Measurements from ENCODE around the gene NTRK1.

Gene NTRK1

GRCh38 chr1:156842618-156843300 is 17.9 kb upstream of the NTRK1 start:
- DNase-seq (ENCODE audit: extremely low spot score) = no peak
- no peak for TF ChIP-seq ZNF384 (IDR thresholded peaks at IDR 0.05)
- TF ChIP-seq FOXK2 (IDR thresholded peaks at IDR 0.05) = no peak
- TF ChIP-seq NFRKB (IDR thresholded peaks at IDR 0.05) = no peak
- no peak for TF ChIP-seq ARNT (IDR thresholded peaks at IDR 0.05)
- no peak for TF ChIP-seq HDGF (IDR thresholded peaks at IDR 0.05; ENCODE audit: borderline replicate concordance)
- TF ChIP-seq L3MBTL2 (conservative IDR thresholded peaks at IDR 0.05) = no peak
- no peak for TF ChIP-seq CTBP1 (IDR thresholded peaks at IDR 0.05; ENCODE audit: borderline replicate concordance)
- no peak for TF ChIP-seq LEF1 (IDR thresholded peaks at IDR 0.05; ENCODE audit: borderline replicate concordance)
- no peak for TF ChIP-seq FOXA1 (IDR thresholded peaks at IDR 0.05)
- no peak for TF ChIP-seq BHLHE40 (IDR thresholded peaks at IDR 0.05; ENCODE audit: borderline replicate concordance)
- no peak for TF ChIP-seq PKNOX1 (IDR thresholded peaks at IDR 0.05)
- no peak for TF ChIP-seq FOXM1 (IDR thresholded peaks at IDR 0.05; ENCODE audit: borderline replicate concordance)
- TF ChIP-seq TARDBP (IDR thresholded peaks at IDR 0.05) = no peak
- no peak for TF ChIP-seq SP1 (IDR thresholded peaks at IDR 0.05)
- no peak for TF ChIP-seq ELF4 (IDR thresholded peaks at IDR 0.05)
- TF ChIP-seq SUZ12 (IDR thresholded peaks at IDR 0.05) = no peak
- ChIA-PET CTCF (interaction anchor here (1.1 kb wide), 1 partner anchor 48 kb away, joined by 5 read pairs; no protein-coding TSS in a partner anchor), POLR2A (no interaction called here)

GRCh38 chr1:156844102-156844501 is 16.6 kb upstream of the NTRK1 start:
- TF ChIP-seq L3MBTL2 (conservative IDR thresholded peaks at IDR 0.05) (no peak), ARNT (IDR thresholded peaks at IDR 0.05) (no peak), CTBP1 (IDR thresholded peaks at IDR 0.05; ENCODE audit: borderline replicate concordance) (no peak), SUZ12 (IDR thresholded peaks at IDR 0.05) (no peak), BHLHE40 (IDR thresholded peaks at IDR 0.05; ENCODE audit: borderline replicate concordance) (no peak), FOXK2 (IDR thresholded peaks at IDR 0.05) (no peak), TARDBP (IDR thresholded peaks at IDR 0.05) (no peak), HDGF (IDR thresholded peaks at IDR 0.05; ENCODE audit: borderline replicate concordance) (no peak), FOXM1 (IDR thresholded peaks at IDR 0.05; ENCODE audit: borderline replicate concordance) (no peak), LEF1 (IDR thresholded peaks at IDR 0.05; ENCODE audit: borderline replicate concordance) (no peak), NFRKB (IDR thresholded peaks at IDR 0.05) (no peak), ZNF384 (IDR thresholded peaks at IDR 0.05) (no peak), SP1 (IDR thresholded peaks at IDR 0.05) (no peak), ELF4 (IDR thresholded peaks at IDR 0.05) (no peak), PKNOX1 (IDR thresholded peaks at IDR 0.05) (no peak), FOXA1 (IDR thresholded peaks at IDR 0.05) (no peak)
- POLR2A ChIA-PET = no interaction called here
- CTCF ChIA-PET = interaction anchor here (1.1 kb wide), 1 partner anchor 46 kb away, joined by 5 read pairs; no protein-coding TSS in a partner anchor
- DNase-seq (ENCODE audit: extremely low spot score) = no peak

GRCh38 chr1:156844638-156845037 is 16.0 kb upstream of the NTRK1 start:
- TF ChIP-seq FOXM1 (IDR thresholded peaks at IDR 0.05; ENCODE audit: borderline replicate concordance) (no peak), HDGF (IDR thresholded peaks at IDR 0.05; ENCODE audit: borderline replicate concordance) (no peak), PKNOX1 (IDR thresholded peaks at IDR 0.05) (no peak), BHLHE40 (IDR thresholded peaks at IDR 0.05; ENCODE audit: borderline replicate concordance) (no peak), FOXK2 (IDR thresholded peaks at IDR 0.05) (no peak), ZNF384 (IDR thresholded peaks at IDR 0.05) (no peak), LEF1 (IDR thresholded peaks at IDR 0.05; ENCODE audit: borderline replicate concordance) (no peak), SUZ12 (IDR thresholded peaks at IDR 0.05) (no peak), NFRKB (IDR thresholded peaks at IDR 0.05) (no peak), FOXA1 (IDR thresholded peaks at IDR 0.05) (no peak), CTBP1 (IDR thresholded peaks at IDR 0.05; ENCODE audit: borderline replicate concordance) (no peak), TARDBP (IDR thresholded peaks at IDR 0.05) (no peak), L3MBTL2 (conservative IDR thresholded peaks at IDR 0.05) (no peak), ELF4 (IDR thresholded peaks at IDR 0.05) (no peak), ARNT (IDR thresholded peaks at IDR 0.05) (no peak), SP1 (IDR thresholded peaks at IDR 0.05) (no peak)
- no peak for DNase-seq (ENCODE audit: extremely low spot score)
- CTCF ChIA-PET = no interaction called here
- POLR2A ChIA-PET = no interaction called here

- TF ChIP-seq NFRKB (IDR thresholded peaks at IDR 0.05) (no peak), SP1 (IDR thresholded peaks at IDR 0.05) (no peak), ZNF384 (IDR thresholded peaks at IDR 0.05) (no peak), BHLHE40 (IDR thresholded peaks at IDR 0.05; ENCODE audit: borderline replicate concordance) (no peak), HDGF (IDR thresholded peaks at IDR 0.05; ENCODE audit: borderline replicate concordance) (no peak), CTBP1 (IDR thresholded peaks at IDR 0.05; ENCODE audit: borderline replicate concordance) (no peak), FOXM1 (IDR thresholded peaks at IDR 0.05; ENCODE audit: borderline replicate concordance) (no peak), ELF4 (IDR thresholded peaks at IDR 0.05) (no peak), SUZ12 (IDR thresholded peaks at IDR 0.05) (no peak), PKNOX1 (IDR thresholded peaks at IDR 0.05) (no peak), L3MBTL2 (conservative IDR thresholded peaks at IDR 0.05) (no peak), TARDBP (IDR thresholded peaks at IDR 0.05) (no peak), FOXA1 (IDR thresholded peaks at IDR 0.05) (no peak), ARNT (IDR thresholded peaks at IDR 0.05) (no peak), LEF1 (IDR thresholded peaks at IDR 0.05; ENCODE audit: borderline replicate concordance) (no peak), FOXK2 (IDR thresholded peaks at IDR 0.05) (no peak)
- POLR2A ChIA-PET = no interaction called here
- CTCF ChIA-PET = interaction anchor here (0.7 to 0.9 kb wide), 2 partner anchors 13 to 23 kb away, joined by 3 read pairs; no protein-coding TSS in a partner anchor
- no peak for DNase-seq (ENCODE audit: extremely low spot score)
Measured at GRCh38 chr1:156845055-156845952, 15.4 kb upstream of the NTRK1 start.
